HG03175 (cell line): ENCODE data around the gene NELL1.

Experiments used
- ATAC-seq: cut with Tn5 transposase; IDR thresholded peaks from one replicate; pipeline ENCODE4 v1.9.1; 2021; ENCODE audit warnings: mild to moderate bottlenecking, moderate library complexity; ENCODE audit not compliant: unreplicated experiment

Gene NELL1

DNA sequence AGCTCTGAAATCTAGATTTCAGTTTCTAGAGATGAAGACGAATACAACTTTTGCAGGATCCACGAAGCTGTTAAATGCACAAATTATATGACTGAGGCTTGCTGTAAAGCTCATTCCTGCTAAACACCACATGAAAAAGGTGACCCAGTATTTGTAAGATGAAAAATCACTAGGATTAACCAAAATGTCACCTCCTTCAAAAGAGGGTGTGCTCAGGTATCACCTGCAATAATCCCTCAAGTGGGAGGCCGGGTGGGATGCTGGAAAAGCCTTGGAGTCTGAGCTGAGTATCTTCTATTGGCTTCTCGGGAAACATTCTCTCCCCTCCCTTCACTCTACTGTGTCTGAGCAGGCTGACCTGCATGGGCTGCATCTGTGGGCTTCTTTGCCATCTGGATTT lies 195.8 kb downstream of the NELL1 start:
- no peak for ATAC-seq

- no peak for ATAC-seq
Observed at GRCh38 chr11:20869123-20869522, 199.7 kb downstream of the NELL1 start.

DNA sequence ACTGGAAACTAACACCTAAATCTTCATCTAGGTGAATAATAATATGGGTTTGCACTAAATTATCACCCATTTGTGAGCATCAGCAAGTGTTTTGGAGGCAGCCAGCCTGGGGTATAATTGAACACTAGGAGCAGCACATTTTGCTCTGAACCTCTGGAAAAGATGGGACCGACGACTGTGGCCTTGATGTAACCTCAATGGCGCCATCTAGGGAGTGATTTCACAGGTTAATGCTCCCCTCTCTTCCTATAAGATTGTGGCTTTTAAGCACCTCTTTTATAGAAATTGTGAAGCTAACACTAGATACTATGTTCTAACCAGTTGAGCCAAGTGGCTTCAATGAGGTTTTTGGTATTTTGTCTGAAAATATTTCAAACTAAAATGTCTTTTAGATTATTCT lies 203.7 kb downstream of the NELL1 start:
- no peak for ATAC-seq

DNA sequence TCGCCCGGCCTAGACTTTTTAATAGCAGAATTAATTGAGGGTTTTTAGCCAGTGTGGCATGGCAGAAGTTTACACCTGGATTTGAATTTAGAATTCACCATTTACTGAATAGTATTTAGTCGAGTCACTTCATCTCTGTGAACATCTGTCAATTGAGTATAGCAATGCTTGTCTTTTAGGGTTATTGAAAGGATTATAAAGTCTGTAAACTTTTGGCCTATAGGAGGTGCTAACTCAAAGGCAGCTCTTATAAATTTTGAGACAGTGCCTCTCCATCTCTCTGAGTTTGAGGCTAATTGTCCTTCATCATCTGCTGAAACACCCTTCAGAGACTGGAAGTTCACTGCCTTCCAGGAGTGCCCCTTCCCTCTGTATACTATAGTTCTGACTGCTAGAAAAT lies 205.0 kb downstream of the NELL1 start:
- no peak for ATAC-seq

DNA sequence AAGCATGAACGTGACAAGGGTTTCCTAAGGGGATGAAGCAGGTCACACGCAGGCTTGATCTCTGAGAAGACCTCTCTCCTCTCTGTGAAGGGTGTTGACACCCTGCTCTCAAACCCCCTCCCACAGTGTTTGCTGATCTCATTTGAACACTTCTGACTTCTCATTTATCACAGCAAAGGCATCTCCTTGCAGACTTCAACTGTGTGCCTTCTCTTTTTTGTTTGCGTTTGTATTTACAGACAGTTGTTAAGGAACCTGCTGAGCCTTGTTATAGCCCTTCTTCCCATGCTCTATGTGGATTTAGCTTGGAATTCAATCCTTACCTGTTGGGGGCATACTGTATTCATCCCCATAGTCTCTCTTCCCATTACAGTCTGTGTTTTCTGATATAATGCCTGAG lies 206.5 kb downstream of the NELL1 start:
- ATAC-seq = no peak

GRCh38 chr11:20876738-20877137 lies 207.4 kb downstream of the NELL1 start:
- no peak for ATAC-seq

DNA sequence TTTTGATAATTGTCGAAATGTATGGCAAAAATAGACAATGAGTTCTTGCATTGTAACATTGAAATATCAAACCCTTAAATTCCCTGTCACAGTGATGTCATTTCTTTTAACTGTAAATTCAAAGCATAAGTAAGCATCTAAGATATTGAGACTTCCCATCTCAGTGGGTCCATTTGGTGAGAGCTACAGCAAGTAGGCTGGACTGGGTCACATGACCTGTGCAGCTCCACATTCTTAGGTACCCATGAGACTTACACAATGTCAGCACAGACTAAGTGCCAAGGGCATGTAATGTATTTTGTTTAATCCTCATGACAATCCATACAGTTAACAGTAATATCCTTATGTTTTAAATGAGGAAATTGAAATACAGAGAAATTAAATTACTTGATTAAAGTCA lies 210.7 kb downstream of the NELL1 start:
- no peak for ATAC-seq

DNA sequence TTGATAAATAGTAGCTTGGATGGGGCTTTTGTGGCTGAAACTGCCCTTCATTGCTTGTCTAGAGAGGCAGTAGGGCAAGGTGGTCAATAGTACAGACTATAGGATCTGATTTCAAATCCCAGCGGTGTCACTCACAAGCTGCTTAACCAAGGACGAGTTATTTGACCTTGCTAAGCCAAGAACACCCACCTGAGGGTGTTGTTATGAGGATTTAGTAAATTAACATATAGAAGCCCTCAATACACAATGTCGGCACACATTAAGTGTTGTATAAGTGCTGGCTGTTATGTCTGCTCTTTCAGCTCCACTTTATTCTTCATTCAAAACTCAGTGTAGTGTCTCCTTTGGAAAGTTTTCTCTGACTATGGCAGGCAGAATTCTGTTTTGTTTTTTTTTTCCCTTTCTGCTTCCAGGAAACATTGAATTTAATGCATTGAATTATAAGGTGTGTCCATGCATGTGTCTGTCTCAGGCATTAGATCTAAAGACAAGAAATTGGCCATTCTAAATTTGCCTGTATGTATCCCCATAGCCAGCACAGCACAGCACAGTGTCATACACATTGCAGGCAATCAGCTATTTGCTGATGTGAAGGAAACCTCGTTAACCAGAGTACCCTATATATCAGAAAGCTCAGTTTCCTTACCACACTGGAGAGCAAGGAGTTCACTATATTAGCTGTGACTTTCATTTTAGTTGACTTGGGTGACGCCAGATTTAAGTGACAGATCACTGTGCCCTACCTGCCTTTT lies 212.1 kb downstream of the NELL1 start:
- no peak for ATAC-seq

GRCh38 chr11:20887137-20887536 lies 217.8 kb downstream of the NELL1 start:
- no peak for ATAC-seq

DNA sequence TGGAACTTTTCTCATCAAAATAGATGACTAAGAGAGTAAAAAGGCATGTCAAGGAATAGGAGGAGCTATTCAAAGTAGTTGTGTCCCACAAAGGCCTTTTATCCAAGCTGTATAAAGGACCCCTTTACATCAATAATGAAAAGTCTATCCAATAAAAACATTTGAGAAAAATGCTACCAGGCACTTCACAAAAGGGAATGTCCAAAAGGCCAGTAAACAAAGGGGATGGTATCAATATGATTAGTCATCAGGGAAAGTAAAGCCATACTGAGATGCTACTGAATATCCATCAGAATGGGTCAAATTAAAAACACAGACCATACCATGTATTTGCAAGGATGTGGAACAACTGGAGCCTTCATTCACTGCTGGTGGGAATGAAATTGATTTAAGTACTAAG lies 224.9 kb downstream of the NELL1 start:
- no peak for ATAC-seq

- no peak for ATAC-seq
Observed at GRCh38 chr11:20909995-20910726, 240.8 kb downstream of the NELL1 start.

GRCh38 chr11:20910733-20911132 lies 241.3 kb downstream of the NELL1 start:
- ATAC-seq = no peak

GRCh38 chr11:20912065-20912821 lies 242.9 kb downstream of the NELL1 start:
- no peak for ATAC-seq

GRCh38 chr11:20912922-20913512 lies 243.6 kb downstream of the NELL1 start:
- no peak for ATAC-seq

GRCh38 chr11:20917306-20917705 lies 247.9 kb downstream of the NELL1 start:
- ATAC-seq = no peak

DNA sequence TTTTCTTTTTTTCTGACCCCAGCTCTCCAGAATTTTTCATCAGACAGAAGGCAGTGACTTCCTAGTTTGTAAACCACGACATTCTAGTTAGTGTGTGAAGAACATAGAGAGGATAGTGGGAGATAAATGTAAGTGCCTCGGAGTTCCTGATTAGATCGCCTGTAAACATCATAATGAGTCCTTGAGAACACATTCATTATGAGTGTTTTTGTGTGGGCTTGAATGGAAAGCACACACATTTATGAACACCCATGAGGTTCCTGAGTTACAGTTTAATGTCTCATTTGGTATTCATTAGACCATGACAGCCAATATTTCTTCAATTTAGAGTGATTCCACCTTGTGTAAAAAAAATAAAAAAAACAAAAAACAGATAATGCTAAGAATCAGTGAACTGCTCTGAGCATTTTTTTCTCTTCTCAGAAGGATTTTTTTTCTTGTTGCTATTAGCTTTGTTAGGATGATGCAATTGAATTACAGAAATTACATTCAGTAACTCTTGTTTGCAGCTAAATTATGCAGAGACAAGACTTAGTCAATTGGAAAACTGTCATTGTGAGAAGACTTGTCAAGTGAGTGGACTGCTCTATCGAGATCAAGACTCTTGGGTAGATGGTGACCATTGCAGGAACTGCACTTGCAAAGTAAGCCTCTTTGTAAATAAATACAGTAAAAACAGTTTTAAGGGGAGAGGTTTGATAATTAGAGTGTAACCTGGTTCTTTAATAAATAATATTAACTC lies 257.6 kb downstream of the NELL1 start:
- ATAC-seq = no peak

GRCh38 chr11:20931029-20931428 lies 261.6 kb downstream of the NELL1 start:
- ATAC-seq = no peak

DNA sequence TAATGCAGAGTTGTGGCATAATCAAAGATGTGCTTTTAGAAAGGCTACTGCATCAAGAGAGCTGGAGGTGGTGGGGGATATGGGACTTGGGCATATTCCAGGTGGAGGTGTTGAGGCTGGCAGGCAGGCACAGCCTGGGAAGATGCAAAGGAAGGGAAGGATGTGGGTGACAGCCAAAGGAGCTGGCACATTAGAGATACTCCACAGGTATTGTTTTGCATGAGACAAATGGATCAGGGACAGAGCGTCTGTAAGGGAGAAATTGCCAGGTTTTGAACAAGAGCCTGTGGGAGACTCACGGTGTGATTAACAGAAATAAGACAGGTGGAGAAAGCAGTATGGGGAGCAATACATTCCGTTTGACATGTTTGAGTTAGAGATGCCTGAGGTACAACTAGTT lies 263.7 kb downstream of the NELL1 start:
- no peak for ATAC-seq

DNA sequence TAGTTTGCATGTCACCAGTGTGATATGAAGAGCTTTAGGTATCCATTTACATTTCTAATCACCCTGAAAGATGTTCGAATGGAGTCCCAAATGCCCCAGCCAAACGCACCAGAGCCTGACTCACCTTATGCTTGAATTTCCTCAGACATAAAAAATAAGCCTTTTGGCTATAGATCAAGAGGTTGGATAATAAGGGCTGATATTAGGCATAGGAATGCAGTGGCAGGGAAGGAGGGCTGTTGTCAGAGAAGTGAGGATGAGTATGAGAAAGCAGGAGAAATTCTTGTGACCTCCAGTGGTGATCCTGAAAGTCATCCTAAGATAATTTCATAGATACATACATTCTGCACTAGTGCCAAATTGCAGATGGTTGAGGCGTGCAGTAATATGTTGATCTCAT lies 264.6 kb downstream of the NELL1 start:
- ATAC-seq = no peak

DNA sequence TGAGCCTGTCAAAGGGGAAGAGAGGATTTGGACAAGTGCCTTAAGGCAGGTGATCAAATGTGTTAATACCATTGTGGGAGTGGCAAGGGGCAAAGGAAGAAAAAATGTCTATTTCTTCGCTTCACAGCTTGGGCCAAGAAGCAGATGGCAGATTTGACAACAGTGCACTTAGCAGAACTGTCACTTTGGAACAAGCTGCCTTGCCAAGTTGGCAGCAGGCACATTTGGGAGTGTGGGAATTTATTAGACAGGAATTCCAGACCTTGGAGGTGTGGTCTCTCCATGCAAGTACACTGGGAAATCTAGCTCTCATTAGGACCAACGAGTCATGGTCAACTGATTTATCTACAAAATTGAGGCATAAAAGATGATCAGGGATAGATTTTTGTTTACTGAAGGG lies 265.1 kb downstream of the NELL1 start:
- ATAC-seq = no peak

GRCh38 chr11:20937826-20938225 lies 268.4 kb downstream of the NELL1 start:
- no peak for ATAC-seq
